Measurements from ENCODE around the gene DROSHA.

GRCh38 chr5:31435730-31436129 is 96.2 kb downstream of the DROSHA start:
- no peak for TF ChIP-seq PAX5 (IDR thresholded peaks at IDR 0.05; ENCODE audit: insufficient read depth, low read length, severe bottlenecking)
- no peak for TF ChIP-seq TAF1 (IDR thresholded peaks at IDR 0.05; ENCODE audit: low read depth, low read length)
- TF ChIP-seq POLR2AphosphoS5 (IDR thresholded peaks at IDR 0.05; ENCODE audit: low read depth, low read length): no peak

Data from GM12891 (cell line).